ENCODE results near the gene GRID2.

GRCh38 chr4:93654211-93654610 lies 1350.4 kb downstream of the GRID2 start:
- TF ChIP-seq POLR2A (IDR thresholded peaks at IDR 0.05; ENCODE audit: insufficient read depth in 1 of 2, low read depth in 2 of 2, low read length in 2 of 2) (no peak), ZBTB33 (CRISPR knock-in tag; IDR thresholded peaks at IDR 0.05) (no peak), ELF1 (CRISPR knock-in tag; IDR thresholded peaks at IDR 0.05) (no peak), CTCF (CRISPR knock-in tag; IDR thresholded peaks at IDR 0.05) (no peak), KDM1A (CRISPR knock-in tag; IDR thresholded peaks at IDR 0.05) (no peak), ZC3H13 (CRISPR knock-in tag; IDR thresholded peaks at IDR 0.05) (no peak), RFXANK (CRISPR knock-in tag; IDR thresholded peaks at IDR 0.05) (no peak), SKIL (CRISPR knock-in tag; IDR thresholded peaks at IDR 0.05; ENCODE audit: borderline replicate concordance) (no peak), ZBTB49 (CRISPR knock-in tag; IDR thresholded peaks at IDR 0.05; ENCODE audit: borderline replicate concordance) (no peak)

Data from HepG2 (cell line).